GM11168 (cell line): Measurements from ENCODE around the gene MFN1.

Experiments
- in situ Hi-C: fragments of 300-500 bp; cut with MboI; formaldehyde crosslinking; loops from one replicate; pipeline ENCODE4 v1.12.0; 2022; ENCODE audit warnings: low sequenced_read_pairs; ENCODE audit not compliant: unreplicated experiment

The MFN1 gene

GRCh38 chr3:179333084-179333483, 14.4 kb upstream of the MFN1 start:
- in situ Hi-C loops, result no loop called here

DNA sequence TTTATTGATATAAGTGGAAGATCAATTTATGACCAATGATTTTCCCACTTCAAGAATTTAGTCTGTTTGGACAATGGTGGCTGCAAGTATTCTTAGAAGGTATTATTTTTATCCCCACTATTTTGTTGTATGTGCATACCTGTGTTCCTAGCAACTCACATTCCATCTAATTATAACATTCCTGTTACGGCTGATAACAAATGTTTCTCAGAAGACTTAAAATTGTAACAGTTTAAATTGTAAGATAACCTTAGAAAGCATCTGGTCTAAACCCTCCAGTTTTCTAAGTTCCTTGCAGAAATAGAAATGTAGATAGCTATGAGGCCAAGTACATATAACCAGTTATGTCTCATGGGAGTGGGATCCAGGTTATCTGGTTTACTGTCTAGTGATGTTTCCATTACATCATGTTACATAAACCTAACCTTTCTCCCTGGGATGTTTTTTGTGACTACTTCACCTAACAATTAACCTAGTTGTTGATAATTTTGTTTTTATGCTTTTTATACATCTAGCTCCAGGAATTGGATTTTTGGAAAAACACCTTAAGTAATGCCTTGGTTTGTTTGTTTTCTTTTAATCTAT, 11.1 kb upstream of the MFN1 start:
- in situ Hi-C loops, result no loop called here

GRCh38 chr3:179348325-179349013, 960 bp downstream of the MFN1 start:
- in situ Hi-C loops, result no loop called here

DNA sequence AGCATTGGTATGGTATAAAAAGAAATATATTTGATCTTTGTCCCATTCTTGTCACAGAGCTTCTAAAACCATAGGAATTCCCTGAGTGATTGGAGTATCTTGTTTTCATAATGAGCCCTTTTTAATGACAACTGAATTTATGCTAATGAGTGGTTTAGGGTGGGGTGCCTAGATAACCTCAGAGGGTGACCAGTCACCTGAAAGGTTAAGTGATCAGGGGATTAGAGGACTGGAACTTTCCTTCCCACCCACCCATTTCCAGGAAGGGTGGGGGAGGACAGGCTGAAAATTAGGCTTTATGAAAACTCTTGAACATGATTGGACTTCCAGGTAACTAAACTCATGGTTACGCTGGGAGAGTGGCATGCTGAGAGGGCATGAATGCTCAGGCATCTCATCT, 8.5 kb downstream of the MFN1 start:
- in situ Hi-C loops, result no loop called here

GRCh38 chr3:179363332-179363731, 15.8 kb downstream of the MFN1 start:
- in situ Hi-C loops, result no loop called here

DNA sequence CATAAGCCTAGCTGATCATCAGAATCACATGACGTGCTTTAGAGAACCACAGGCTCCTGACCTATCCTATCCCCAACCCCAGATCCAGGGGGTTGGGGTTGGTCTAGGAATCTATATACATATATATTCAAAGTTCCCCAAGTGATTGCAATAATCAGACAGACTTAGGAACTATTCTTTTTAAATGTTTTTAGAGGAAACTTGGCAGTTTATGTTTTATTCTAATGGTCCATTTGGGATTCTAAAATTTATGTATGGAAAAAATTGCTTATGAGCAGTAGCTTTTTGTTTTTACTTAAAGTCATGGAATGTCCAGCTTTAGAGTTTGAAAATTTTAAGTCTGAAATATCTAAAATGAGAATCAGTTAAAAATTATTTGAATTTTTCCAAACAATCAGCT, 22.1 kb downstream of the MFN1 start:
- in situ Hi-C loops, result no loop called here

- in situ Hi-C loops, result no loop called here
Observed at GRCh38 chr3:179373938-179374337, 26.4 kb downstream of the MFN1 start.

- in situ Hi-C loops, result no loop called here
Observed at GRCh38 chr3:179375091-179375999, 27.8 kb downstream of the MFN1 start.

DNA sequence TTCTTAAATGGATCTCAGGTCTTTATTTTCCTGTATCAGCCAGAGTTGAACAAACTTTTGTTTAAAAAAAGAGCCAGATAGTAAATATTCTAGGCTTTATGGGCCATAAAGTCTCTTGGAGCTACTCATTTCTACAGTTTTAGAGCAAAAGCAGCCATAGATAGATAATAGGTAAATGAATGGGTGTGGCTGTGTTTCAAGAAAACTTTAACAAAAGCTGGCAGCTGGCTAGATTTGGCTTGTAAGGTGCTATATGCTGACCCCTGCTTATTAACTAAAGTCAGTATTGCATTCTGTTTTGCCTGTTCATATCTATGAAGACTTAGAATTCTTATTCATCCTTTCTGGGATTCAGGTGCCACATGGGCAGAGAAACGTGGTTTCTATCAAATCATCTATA, 29.0 kb downstream of the MFN1 start:
- in situ Hi-C loops, result no loop called here

GRCh38 chr3:179391906-179392305, 44.4 kb downstream of the MFN1 start:
- in situ Hi-C loops, result no loop called here

DNA sequence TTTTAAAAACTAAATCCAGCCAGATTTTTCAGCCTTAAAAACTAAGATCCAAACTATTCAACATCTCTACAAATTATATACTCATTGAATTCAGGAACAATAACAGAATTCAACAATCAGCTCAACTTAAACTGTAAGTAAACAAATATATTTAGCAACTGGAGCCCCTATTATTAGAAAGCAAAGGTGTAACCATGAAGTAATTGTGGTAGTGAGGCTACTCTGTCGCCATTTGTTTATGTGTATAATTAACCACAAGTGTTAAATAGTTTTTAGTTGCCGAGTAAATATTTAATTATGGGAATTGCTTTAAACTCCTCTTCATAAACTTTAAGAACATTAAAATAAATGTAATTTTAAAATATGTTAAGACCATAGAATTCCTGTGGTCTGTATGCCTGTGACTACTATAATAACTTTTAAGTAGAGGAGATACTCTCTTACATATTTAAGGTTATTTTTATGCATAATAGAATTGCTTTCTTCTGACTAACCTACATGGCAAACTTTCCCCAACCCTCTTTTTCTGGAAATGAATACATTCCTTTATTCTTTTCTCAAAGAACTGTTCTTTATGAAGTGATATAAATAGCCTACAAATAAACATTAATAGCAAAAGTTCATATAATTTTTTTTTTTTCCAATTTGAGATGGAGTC, 51.2 kb downstream of the MFN1 start:
- in situ Hi-C loops, result no loop called here

GRCh38 chr3:179401561-179401960, 54.1 kb downstream of the MFN1 start:
- in situ Hi-C loops, result no loop called here

DNA sequence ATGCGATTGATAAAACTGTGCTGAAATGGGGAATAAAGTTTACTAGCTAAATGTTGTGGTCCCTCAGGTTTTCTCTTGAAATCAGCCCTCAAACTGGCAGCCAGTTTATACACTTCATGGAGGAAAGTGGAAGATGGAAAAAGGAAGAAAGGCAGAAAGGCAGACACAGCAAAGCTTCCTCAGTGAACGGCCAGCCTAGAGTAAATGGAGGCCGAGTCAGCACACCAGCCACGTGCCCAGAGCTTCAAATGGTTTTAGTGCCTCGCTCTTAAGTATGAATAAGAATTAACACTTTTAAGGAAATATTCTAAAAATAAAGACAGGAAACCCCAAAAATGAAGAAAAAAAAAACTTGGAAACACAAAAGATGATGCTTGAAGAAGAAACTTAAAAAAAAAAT, 55.5 kb downstream of the MFN1 start:
- in situ Hi-C loops, result no loop called here

- in situ Hi-C loops, result no loop called here
Observed at GRCh38 chr3:179404307-179404706, 56.8 kb downstream of the MFN1 start.

- in situ Hi-C loops, result no loop called here
Observed at GRCh38 chr3:179410331-179410730, 62.8 kb downstream of the MFN1 start.

GRCh38 chr3:179410999-179411398, 63.5 kb downstream of the MFN1 start:
- in situ Hi-C loops, result no loop called here

- in situ Hi-C loops, result no loop called here
Observed at GRCh38 chr3:179414804-179415203, 67.3 kb downstream of the MFN1 start.

- in situ Hi-C loops, result no loop called here
Observed at GRCh38 chr3:179415377-179415776, 67.9 kb downstream of the MFN1 start.

GRCh38 chr3:179416681-179417080, 69.2 kb downstream of the MFN1 start:
- in situ Hi-C loops, result no loop called here

DNA sequence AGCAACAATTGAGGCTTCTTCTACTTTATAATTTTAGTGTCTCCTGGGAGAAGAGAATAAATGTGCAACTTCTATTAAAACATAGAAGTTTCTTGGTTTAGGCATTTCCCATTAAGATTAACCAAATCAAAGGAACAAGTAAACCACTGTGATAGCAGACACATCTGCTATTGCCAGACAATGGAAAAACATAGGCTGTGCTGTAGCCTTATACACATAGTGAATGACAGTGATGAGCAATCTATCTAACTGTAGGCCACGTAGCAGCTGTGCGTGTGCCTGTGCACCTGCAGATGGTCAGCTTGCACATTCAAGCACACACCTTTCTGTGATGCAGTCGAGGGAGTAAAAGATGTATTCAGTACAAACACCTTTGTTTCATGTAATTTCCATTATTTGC, 71.1 kb downstream of the MFN1 start:
- in situ Hi-C loops, result no loop called here

- in situ Hi-C loops, result no loop called here
Observed at GRCh38 chr3:179421500-179421899, 74.0 kb downstream of the MFN1 start.
